ENCODE data around the gene BLOC1S6. TPM values are rescaled to one million over a fixed set of nuclear protein-coding genes. Genes with fewer than 3 reads are reported as not detected.

BLOC1S6 gene
- total and polyA plus RNA-seq, 2 of the 8 experiments (the other 6 are each of a cell fraction or from before 2014, with no cell fraction given): 4.5 to 28.8 TPM

DNA sequence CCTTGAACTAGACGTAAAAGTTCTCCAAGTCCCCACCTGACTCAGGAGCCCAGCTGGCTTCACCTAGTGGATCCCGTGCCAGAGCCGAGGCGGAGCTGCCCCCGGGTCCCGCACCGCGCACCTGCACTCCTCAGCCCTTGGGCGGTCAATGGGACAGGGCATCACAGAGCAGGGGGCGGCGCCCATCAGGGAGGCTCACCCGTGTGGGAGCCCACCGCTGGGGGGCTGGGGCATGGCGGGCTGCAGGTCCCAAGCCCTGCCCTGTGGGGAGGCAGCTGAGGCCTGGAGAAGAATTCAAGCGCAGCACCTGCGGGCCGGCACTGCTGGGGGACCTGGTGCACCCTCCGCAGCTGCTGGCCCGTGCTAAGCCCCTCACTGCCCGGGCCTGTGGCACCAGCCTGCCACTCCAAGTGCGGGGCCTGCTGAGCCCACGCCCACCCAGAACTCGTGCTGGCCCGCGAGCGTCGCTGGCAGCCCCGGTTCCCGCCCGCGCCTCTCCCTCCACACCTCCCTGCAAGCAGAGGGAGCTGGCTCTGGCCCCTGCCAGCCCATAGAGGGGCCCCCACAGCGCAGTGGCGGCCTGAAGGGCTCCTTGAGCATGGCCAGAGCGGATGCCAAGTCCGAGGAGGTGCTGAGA, 63.8 kb downstream of the BLOC1S6 start (continued):
- TF ChIP-seq NANOG (IDR thresholded peaks at IDR 0.05; ENCODE audit: insufficient read depth, low read depth, low read length, poor library complexity, severe bottlenecking): no peak
- no peak for TF ChIP-seq HDAC6 (IDR thresholded peaks at IDR 0.05; ENCODE audit: low read depth, low read length)
- no peak for TF ChIP-seq CBX8 (IDR thresholded peaks at IDR 0.05; ENCODE audit: borderline replicate concordance, low read depth, low read length)

Measured in H1 (cell line).